Coronary artery (tissue), 2 donors: ENCODE measurements around the gene SORCS3.

ENCODE experiments used
- DNase-seq: peaks from one replicate; pipeline ENCODE4 v3.0.0-alpha.2; 2017; ENCODE audit warnings: low spot score
- H3K27ac ChIP-seq, 2 donors: fragments of 200-600 bp; sonication (generic); one replicate each; pipeline ENCODE4 v1.5.1; 2016 to 2019
- H3K4me3 ChIP-seq: fragments of 200-600 bp; sonication (generic); 2 replicates; pipeline ENCODE4 v1.5.1; 2016; ENCODE audit warnings: mild to moderate bottlenecking, moderate library complexity
- CTCF ChIP-seq: fragments of 200-600 bp; sonication (generic); IDR thresholded peaks from one replicate; pipeline ENCODE4 v1.5.1; 2019; ENCODE audit warnings: antibody characterized with exemption

SORCS3 gene

GRCh38 chr10:104867966-104868598, 227.0 kb downstream of the SORCS3 start:
- no peak for TF ChIP-seq CTCF
- DNase-seq, result no peak
- Histone ChIP-seq H3K4me3 (no peak overlapping the region), H3K27ac (no peak overlapping the region)

GRCh38 chr10:104872691-104873090, 231.6 kb downstream of the SORCS3 start:
- TF ChIP-seq CTCF, result no peak
- H3K4me3 ChIP-seq, result no peak overlapping the region
- H3K27ac ChIP-seq, result no peak overlapping the region
- no peak for DNase-seq

- no peak overlapping the region for H3K4me3 ChIP-seq
- no peak overlapping the region for H3K27ac ChIP-seq
- no peak for TF ChIP-seq CTCF
- no peak for DNase-seq
Measured at GRCh38 chr10:104873161-104873560, 232.1 kb downstream of the SORCS3 start.

- no peak for TF ChIP-seq CTCF
- no peak overlapping the region for H3K4me3 ChIP-seq
- DNase-seq, result no peak
- no peak overlapping the region for H3K27ac ChIP-seq
Measured at GRCh38 chr10:104875561-104875960, 234.5 kb downstream of the SORCS3 start.

GRCh38 chr10:104880624-104881398, 239.7 kb downstream of the SORCS3 start:
- TF ChIP-seq CTCF, result no peak
- DNase-seq, result no peak
- H3K27ac ChIP-seq, result no peak overlapping the region
- H3K4me3 ChIP-seq, result no peak overlapping the region

GRCh38 chr10:104881740-104882139, 240.7 kb downstream of the SORCS3 start:
- no peak overlapping the region for H3K27ac ChIP-seq
- no peak overlapping the region for H3K4me3 ChIP-seq
- no peak for DNase-seq
- no peak for TF ChIP-seq CTCF
